Inferior parietal cortex (tissue), 1 donor: ENCODE results near the gene PCSK1N.

Source experiments
- DNase-seq: peaks from one replicate; pipeline ENCODE4 v3.0.0-alpha.2; 2016; ENCODE audit errors: extremely low spot score

PCSK1N gene

DNA sequence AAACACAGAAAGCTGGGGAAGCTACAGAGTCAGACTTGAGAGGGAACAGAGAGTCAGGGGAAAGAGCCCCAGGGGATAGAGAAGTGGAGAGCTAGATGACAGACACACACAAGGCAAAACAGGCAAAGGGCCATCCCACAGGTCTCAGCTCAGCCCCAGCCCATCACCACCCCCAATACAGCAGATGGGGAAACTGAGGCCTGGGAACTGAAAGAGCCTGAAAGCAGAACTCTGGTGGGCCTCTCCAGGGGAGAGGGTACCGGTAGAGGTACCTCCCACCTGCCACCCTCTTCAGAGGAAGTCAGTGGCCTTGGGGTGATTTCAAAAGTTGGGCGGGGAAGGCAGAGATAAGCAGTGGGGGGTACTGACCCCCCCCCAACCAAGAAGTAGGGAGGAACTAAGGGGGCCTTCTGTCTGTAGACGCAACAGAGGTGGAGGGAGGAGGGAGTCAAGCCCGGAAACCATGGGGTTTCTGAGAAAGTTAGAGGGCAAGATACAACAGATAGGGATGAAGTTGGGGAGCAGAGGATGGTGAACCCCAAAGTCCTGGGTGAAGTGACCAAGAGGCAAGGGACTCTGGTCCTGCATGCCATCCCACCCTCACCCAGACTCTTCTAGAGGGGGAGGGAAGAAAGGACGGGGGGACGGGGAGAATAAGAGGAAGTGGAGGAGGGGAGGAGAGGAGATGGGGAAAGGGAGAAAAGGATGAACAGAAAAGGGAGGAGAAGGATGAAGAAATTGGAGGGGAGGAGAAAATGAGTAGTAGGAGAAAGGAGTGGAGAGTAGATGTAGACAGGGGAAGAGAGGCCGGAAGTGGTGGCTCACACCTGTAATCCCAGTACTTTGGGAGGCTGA lies 45.8 kb downstream of the PCSK1N start:
- DNase-seq: no peak

DNA sequence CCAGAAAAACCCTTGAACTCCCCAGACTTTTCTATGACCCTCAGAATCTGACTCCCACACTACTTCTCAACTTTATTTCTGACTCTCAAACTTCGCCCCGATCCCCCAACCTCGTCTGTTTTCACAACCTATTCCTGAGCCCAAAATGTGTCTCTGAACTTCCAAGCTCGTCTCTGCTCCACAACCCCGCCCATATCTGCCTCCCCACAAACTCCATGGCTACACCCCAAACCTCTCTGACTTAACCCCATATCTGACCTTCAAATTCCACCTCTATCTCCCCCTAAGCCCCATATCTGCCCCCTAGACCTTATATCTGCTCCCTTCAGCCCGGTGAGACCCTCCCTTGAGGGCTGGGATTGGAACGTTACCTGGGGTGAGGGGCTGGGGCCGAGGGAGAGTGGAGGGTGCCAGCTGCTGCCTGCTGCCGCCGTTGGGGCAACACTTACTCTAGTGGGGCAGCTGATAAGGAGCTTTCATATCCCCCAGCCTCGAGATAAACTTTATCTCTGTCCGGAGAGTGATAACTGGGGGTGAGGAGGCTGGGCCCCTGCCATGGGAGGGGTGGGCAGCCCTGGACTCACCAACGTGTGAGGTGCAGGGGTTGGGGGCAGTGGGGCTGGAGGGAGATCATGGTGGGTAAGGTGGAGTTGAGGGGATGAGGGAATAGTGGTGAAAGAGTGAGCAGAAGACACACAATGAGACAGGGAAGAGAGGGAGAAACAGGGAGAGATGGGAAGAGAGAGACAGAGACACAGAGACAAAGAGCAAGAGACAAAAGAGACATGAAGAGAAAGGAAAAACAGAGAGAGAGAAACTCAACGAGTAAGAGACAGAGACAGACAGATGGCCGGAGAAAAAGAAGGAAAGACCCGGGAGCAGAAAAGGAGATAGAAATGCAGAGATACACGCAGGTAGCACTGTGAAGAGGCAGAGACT lies 47.6 kb downstream of the PCSK1N start:
- DNase-seq: no peak

DNA sequence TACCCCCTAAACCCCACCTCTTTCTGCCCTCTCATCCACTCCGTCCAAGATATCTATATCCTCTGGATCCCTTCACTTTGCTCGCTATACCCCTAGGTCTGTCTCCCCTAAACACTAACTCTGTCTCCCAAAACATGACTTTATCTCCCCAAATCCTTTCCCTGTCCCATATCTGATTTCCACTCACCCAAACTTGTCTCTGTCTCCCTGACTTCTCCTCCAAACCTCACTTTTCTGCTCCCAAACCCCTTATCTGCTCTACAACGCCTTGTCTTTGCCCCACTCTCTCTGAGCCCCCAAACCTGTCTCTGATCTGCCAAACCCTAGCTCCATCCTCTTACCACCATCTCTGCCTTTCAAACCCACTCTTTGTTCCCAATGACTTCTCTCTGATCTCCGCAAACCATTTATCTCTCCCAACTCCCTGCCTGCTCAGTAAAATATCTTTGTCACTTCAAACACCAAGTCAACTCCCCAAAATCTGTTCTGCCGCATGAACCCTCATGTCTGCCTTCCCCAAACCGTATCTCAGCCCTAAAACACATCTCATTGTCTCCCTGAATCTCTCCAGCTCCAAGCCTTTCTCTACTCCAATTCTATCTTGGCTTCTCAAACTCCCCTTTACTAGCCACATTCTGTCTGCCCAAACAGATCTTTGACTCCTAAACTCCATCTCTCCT lies 48.4 kb downstream of the PCSK1N start:
- DNase-seq: no peak

DNA sequence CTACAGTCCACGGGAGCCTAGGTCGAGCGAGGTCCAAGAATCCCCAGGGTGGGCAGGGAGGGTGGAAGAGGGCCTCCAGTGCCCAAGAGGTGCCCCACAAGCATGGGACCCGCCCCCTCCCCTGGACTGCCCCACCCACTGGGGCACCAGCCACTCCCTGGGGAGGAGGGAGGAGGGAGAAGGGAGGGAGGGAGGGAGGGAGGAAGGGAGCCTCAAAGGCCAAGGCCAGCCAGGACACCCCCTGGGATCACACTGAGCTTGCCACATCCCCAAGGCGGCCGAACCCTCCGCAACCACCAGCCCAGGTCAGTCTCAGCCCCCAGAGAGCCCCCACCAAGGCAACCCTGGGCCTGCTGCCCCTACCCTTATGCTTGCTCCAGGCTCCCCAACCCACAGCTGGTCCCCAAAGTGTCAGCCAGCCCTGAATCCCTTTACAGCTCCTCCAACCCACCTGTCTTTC lies 49.0 kb downstream of the PCSK1N start, which contains the start of gene GATA1:
Gene GATA1 (plus strand): TSS at position 250 of the 460 bp plus-strand sequence. CDS start 4,520 bp downstream, outside the sequence.
- no peak for DNase-seq

DNA sequence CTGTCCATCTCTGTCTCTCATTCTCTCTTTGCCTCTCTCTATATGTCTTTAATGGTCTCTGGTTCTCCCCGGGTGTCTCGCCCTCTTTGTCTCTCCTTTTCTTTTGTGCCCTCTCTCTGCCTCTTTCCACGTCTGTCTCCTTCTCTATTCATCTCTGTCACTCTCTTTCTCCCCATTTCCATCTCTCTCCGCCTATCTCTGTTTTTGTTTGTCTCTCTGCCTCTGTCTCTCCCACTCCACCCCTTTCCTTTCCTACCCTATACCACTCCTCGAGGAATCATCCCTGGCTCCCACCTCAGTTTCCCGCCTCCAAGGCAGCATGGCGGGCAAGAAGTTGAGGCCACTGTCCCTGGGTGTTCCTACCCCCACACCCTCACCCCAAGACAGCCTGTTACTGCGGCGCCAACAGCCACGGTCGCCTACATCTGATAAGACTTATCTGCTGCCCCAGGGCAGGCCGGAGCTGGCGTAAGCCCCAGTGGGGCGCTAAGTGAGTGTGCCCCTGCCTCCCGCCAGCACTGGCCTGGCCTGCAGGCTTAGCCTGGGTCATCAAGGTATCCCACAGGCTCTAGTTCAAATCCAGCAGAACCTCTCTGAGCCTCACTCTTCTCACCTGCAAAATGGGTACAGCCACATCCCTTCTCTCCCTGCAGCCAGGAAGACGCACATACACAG lies 49.7 kb downstream of the PCSK1N start:
- DNase-seq: no peak

DNA sequence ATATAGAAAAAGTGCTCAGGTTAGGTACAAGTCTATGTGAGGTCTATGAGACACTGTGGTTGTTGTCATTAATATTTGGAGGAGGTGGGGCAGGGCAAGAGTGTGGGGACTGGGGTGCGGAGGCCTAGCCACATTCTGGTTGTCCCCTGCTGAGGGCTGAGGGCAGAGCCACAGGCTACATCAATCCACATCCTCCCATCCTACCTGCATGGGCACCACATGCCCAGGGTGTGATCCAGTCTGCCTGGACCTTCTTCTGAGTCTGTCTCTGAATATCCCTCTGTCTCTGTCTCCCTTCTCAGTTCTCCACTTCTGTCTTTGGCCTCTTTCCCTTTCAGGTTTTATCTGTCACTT lies 50.2 kb downstream of the PCSK1N start:
- DNase-seq: no peak

DNA sequence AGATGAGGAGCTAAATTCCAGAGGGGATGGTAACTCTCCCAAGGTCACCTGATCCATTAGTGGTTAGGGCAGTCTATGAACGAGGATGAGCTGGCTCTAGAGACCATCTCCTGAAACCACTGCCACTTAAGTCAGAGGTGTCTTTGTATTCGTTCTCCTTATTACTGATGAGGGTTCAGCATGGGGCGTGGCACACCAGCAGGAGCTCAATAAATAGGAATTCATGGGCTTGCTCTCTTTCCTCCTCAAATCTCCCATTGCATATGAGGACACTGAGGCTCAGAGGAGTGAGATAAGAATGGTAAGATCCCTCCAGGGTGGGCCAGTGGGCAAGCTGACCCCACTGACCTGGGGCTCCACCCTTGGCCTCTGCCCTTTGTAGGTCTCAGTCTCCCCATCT lies 50.7 kb downstream of the PCSK1N start:
- no peak for DNase-seq

DNA sequence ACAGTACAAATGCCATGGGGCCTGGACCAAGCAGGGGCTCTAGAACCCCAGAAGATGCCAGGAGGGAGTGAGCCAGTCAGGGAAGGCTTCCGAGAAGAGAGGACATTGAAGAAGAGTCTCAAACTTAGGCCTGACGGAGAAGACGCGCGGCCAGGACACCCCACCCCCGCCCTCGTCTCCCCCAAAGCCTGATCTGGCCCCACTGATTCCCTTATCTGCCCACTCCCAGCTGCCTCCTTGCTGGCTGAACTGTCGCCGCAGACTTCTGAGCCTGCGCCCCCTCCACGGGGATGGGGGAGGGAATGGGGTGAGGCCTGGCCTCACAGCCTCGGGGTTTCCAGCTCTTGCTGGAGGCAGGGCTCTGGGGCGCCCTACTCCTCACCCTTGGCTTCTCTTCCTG lies 52.6 kb downstream of the PCSK1N start:
- DNase-seq: no peak

DNA sequence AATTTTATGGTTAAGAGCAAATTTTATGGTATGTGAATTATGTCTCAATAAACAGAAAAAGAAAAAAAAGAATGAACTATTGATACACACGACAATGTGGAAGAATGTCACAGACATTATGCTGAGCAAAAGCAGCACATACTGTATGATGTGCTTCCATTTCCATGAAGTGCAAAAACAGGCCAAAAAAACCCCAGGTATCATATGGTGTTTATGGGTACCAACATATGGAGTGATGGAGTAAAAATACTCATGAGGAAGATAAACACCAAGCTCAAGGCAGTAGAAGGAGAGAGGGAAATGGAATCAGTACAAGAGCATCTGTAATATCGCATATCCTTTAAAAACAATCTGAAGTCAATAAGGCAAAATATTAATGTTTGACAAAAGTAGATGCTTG lies 53.2 kb downstream of the PCSK1N start:
- DNase-seq: no peak

DNA sequence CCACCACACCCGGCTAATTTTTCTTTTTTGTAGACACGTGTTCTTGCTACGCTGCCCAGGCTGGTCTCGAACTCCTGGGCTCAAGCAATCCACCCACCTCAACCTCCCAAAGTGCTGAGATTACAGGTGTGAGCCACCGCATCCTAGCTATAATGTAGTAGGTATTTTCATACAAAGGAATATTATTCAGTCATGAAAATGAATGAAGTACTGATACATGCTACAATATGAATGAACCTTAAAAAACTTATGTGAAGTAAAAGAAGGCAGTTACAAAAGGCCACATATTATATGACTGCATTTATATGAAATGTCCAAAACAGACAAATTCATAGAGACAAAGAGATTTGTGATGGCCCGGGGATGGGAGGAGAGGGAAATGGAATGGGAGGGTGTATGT lies 53.7 kb downstream of the PCSK1N start:
- no peak for DNase-seq
